Fibroblast of the aortic adventitia (primary cell): ENCODE results near the gene DDX25. TPM values are rescaled to one million over a fixed set of nuclear protein-coding genes. Genes with fewer than 3 reads are reported as not detected.
A peak's percentile ranks its signal among the peaks of the same experiment; 100 is the strongest.

Experiments used
- DNase-seq: peaks from one replicate; pipeline ENCODE4 v3.0.0-alpha.2; 2010; ENCODE audit warnings: low read depth
- H3K4me3 ChIP-seq: 2 replicates; pipeline ENCODE4 v1.5.1; 2011; ENCODE audit warnings: low read depth, mild to moderate bottlenecking, control low read depth, low read length, moderate library complexity
- total RNA-seq: library from RNA; depleted of rRNA; stranded (reverse); fragments of >200 nt; gene quantifications from 2 replicates; pipeline ENCODE4 v1.2.3, GENCODE V29; 2012; ENCODE audit warnings: low replicate concordance
- TF ChIP-seq, protein P1 (sequence below): IDR thresholded peaks from 2 replicates; pipeline ENCODE4 v1.5.1; 2011; ENCODE audit warnings: mild to moderate bottlenecking, low read length, control low read depth, inconsistent platforms; ENCODE audit not compliant: insufficient read depth

Gene DDX25
- total RNA-seq, 1 donor, result under 0.01 TPM

DNA sequence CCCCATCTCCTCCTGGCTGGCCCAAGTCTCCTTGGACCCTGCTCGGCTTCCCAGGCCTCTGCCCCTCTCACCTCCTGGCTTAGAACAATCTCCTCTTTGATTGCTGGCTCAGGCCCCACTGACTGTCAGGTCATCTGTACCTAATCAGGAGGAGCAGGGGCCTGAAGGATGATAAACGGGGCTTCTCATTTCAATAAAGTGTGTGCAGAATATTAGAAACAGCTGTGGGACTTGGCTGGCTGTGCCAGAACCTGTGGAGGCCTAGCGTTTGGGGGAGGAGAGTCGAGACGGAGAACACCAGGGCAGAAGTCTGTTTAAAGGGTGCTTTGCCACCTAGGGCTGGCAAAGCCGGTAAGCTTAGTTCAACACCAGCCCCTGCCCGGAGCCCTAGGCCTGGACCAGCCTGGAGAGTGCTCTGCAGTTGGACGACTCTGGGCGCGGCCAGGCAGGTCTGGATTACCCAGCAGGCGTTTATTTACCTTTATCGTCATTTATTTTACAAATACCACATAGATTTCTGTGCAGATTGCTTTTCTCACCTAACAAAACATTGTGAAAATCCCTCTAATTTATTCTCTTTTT lies 31.4 kb downstream of the DDX25 start:
- TF ChIP-seq, protein P1, sequence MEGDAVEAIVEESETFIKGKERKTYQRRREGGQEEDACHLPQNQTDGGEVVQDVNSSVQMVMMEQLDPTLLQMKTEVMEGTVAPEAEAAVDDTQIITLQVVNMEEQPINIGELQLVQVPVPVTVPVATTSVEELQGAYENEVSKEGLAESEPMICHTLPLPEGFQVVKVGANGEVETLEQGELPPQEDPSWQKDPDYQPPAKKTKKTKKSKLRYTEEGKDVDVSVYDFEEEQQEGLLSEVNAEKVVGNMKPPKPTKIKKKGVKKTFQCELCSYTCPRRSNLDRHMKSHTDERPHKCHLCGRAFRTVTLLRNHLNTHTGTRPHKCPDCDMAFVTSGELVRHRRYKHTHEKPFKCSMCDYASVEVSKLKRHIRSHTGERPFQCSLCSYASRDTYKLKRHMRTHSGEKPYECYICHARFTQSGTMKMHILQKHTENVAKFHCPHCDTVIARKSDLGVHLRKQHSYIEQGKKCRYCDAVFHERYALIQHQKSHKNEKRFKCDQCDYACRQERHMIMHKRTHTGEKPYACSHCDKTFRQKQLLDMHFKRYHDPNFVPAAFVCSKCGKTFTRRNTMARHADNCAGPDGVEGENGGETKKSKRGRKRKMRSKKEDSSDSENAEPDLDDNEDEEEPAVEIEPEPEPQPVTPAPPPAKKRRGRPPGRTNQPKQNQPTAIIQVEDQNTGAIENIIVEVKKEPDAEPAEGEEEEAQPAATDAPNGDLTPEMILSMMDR, result no peak
- no peak overlapping the region for H3K4me3 ChIP-seq
- DNase-seq, result peak; percentile 59

DNA sequence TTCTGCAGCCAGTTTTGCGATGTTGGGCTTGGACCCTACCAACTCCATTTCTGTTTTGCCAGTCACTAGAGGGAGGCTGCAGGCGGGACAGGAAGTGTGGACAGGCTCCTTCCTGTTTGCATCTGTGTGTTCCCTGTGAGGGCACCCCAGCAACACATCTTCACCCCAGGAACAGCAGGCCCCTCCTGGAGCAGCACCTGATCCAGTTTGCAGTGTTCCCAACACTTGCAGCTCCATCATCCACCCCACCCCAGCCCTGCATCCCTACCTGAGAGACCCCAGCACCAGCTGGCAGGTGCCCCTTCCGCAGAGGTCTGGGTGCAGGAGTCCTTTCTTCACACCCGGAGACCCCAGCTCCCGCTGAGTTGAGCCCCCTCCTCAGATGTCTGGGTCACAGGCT lies 34.1 kb downstream of the DDX25 start:
- DNase-seq, result no peak
- no peak overlapping the region for H3K4me3 ChIP-seq
- TF ChIP-seq, protein P1, result no peak

DNA sequence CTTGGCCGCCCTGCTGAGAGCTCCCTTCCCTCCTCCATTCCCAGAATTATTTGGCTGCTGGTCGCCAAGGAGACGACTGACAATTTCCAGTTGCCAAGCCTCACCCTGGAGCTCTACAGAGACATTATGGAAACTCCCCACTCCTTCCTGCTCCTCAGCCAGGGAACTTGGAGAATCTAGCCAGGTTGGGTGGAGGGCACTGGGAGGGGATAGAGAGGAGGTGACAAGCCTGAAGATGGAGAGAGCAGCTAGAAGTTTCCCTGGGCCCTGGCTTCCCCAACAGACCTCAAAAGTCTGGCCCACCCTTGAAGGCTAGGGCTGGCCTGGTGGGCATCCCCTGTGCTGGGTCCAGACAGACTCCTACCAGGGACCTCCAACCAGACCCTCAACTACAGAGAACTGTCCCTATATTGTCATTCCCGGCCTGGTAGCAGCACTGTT lies 34.8 kb downstream of the DDX25 start:
- TF ChIP-seq, protein P1, result no peak
- H3K4me3 ChIP-seq, result no peak overlapping the region
- peak; percentile 61 for DNase-seq

DNA sequence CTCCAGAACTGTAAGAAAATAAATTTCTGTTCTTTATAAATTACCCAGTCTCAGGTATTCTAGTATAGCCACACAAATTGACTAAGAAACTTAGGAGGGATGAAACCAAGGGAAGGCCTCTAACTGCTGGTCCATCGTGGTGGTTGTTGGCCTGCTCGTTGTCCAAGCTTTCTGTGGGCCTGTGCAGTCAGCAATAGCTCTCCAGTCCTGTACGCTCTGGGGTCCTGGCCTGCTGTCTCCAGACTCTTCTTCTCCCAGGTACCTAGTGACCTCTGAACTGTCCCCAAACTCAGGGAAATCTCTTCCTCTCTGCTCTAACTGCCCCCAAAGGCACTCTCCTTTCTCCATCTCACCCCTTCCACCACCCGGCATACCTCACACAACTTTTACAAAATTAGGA lies 35.8 kb downstream of the DDX25 start:
- H3K4me3 ChIP-seq, result no peak overlapping the region
- TF ChIP-seq, protein P1, result no peak
- DNase-seq, result no peak

DNA sequence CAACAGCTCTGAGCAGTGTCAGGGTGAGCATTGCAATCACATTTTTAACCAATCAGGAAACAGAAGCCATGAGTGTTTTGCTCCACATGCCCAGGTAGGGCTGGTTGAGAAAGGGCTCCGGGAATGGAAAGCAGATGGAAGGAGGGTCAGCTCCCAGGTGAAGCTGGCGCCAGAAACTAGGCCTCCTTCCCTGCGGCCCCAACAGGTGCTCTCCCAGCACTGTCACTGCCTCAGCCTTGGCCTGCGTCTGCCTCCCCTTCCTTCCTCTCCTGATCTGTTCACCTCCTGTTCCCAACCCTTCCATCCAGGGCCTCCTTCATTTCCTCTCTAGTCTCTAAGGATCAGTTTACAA lies 36.9 kb downstream of the DDX25 start:
- H3K4me3 ChIP-seq, result no peak overlapping the region
- DNase-seq, result no peak
- TF ChIP-seq, protein P1, result no peak

DNA sequence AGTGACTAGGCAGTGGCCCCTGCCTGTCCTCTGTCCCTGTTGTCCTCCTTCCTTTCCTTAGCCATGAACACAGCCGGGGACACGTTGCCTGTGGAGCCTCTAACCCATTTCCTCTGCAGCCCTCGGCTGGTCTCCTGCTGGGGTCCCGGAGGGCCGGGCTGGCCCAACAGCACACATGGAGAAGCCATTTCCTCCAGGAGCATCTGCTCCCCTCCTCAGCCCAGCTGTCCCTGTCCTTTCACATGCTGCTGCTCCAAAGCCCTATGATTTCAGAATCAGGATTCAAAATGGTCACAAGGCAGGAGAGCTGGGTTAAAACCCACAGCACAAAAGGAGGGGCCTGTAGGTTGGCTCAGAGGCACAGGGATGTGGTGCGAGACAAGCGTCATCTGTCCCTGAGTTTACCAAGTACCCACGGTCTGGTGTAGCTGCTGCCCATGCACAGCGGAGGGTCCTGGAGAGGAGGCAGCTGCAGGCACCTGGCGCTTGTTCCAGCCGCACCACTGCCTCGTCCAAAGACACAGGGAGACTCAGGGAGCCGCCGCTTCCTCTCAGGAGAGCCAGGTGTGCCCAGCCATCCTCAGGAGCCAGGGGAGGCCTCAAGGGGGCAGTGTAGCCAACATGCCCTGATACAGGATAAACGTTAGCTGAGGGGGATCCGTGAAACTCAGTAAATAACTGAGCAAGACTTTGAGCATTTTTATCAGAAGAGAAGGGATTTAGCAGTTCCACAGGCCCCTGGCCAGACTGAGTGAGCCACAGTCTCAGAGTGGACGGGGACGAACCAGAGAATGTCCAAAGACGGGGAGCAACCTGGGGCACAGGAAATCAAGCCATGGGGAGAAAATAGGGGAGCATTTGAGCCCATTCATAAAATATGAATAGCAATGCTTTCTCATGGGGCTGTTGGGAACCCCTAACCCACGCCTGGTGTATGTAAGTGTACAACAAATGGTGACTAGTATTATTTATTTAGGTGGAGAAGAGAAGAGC lies 37.6 kb downstream of the DDX25 start:
- H3K4me3 ChIP-seq, result no peak overlapping the region
- peak; percentile 37 for DNase-seq

More for the DNA sequence above, 37.6 kb downstream of the DDX25 start:
- TF ChIP-seq, protein P1, result peak; percentile 77
